Embryonic facial prominence (tissue), 1 donor: ENCODE data around the gene MOBP.
"Not testable (repeated sequence)": the region's sequence is repeated elsewhere in the genome, so short reads cannot be mapped to it uniquely, and the experiment has no call there.

Experiments used
- DNase-seq: peaks from one replicate; pipeline ENCODE4 v3.0.0-alpha.2; 2016; ENCODE audit errors: extremely low spot score

Gene MOBP, protein sequence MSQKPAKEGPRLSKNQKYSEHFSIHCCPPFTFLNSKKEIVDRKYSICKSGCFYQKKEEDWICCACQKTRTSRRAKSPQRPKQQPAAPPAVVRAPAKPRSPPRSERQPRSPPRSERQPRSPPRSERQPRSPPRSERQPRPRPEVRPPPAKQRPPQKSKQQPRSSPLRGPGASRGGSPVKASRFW

DNA sequence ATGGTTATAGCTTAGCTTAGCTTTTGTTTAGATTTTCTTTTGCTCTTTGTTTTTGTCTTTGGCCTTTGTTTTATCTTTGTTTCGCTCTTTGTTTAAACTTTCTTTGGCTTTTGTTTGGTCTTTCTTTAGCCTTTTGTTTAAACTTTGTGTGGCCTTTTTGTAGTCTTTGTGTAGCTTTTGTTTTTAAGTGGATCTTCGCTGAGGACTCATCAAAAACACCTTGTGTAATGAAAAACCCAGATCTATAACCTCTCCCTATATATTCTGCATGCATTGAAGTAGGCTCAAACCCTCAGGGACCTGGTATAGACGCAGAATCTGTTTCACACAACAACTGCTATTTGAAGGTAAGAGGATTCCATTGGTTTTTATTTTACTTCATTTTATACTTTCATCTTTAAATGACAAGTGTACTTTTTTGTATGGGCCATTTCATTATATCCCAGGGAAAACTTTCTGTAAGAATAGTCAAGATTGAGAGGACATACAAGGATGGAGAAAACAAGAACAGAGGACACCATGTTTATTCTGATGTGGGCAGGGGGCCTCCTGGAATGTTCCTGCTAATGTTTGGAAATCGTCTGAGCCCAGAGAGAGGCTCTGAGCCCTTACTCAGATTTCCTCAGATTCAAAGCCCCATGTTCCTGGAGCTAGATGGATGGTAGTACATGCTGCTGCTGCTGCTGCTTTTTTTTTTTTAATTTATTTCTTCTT, at the start of gene MOBP:
Gene MOBP (plus strand): TSS at position 287 of the 714 bp plus-strand sequence. CDS start 34,390 bp downstream, outside the sequence.
- DNase-seq, result no peak

DNA sequence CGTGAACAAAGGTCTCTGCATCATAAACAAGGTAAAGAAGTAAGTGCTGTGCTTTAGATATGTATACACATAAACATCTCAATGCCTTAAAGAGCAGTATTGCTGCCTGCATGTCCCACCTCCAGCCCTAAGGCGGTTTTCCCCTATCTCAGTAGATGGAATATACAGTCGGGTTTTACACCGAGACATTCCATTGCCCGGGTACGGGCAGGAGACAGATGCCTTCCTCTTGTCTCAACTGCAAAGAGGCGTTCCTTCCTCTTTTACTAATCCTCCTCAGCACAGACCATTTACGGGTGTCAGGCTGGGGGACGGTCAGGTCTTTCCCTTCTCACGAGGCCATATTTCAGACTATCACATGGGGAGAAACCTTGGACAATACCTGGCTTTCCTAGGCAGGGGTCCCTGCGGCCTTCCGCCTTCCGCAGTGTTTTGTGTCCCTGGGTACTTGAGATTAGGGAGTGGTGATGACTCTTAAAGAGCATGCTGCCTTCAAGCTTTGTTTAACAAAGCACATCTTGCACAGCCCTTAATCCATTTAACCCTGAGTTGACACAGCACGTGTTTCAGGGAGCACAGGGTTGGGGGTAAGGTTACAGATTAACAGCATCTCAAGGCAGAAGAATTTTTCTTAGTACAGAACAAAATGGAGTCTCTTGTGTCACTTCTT, 48.8 kb upstream of the MOBP start:
- not testable (repeated sequence) for DNase-seq

DNA sequence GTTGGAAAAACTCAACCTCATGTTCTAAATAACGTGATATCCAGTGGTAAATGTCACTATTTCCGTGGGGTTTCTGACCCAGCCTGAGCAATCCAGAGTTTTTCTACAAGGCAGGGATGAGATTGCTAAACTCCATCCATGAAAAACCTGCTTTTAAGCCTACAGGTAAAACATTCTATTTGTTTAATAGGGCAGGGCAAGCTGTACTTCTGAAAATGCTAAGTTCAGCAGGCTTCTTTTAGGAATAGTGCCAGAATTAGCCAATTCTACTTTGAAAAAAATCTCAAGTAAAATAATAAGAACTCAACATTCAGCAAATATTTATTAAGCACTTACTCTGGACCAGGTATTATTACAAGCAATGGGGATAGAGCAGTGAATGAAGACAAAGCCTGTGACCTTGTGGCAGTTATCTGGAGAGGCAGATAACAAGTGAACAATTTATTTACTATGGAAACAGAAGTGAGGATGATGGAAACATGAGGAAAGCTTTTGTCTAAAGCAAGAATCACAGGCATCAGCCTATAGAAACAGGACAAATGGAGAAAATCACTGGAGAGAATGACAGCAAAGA, 47.7 kb upstream of the MOBP start:
- DNase-seq, result no peak

DNA sequence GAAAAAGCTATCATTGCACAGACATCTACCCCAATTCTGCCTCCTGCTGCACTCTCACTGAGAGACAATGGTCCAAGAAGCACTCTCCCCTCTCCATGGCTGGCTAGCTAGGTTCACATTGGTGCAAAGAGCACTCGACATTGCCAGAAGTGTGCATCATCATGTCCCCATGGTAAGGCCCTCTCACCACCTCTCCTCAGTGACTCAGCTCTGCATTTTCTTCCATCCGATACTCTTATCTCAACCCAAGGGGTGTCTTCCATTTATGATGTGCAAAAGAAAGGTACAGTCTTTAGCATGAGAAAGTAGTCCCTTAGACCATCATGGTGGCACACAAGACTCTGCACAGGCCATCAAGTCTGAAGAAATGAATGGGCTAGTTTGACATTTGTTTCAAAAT, 46.9 kb upstream of the MOBP start:
- DNase-seq, result no peak

DNA sequence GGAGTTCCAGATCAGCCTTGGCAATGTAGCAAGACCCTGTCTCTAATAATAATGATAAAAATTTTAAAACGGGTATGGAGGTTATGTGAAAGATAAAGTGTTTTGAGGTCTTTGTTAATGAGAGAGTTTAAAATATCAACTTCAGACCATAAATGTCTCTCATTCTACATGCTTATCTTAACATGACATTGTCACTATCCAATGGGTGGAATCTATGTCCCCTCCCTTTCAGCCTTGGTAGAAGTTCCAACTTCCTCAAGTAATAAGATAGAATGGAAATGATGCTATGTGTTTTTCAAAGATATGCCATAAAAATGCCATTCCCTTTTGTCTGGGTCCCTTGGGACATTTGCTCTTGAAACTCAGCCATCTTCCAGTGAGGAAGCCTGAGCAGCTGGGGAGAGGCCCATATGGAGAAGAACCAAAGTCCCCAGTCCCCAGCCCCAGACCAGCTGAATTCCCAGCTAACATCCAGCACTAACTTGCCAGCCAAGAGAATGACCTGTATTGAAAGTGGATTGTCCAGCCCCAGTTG, 44.0 kb upstream of the MOBP start:
- no peak for DNase-seq

DNA sequence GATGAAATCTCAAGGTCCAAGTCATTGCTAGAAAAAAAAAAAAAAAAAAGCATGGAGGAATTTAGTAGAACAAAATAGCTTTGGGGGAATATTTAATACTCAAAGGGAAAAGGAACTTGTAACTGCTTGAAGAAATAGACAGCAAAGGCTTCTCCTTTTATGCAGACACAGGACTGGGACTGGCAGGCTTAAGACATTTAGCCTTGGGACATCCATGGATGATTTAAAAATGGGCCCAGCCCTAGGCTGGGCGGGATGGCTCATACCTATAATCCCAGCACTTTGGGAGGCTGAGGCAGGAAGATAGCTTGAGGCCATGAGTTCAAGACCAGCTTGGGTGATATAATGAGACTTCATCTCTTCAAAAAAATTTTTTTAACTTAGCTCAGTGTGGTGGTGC, 41.2 kb upstream of the MOBP start:
- no peak for DNase-seq

DNA sequence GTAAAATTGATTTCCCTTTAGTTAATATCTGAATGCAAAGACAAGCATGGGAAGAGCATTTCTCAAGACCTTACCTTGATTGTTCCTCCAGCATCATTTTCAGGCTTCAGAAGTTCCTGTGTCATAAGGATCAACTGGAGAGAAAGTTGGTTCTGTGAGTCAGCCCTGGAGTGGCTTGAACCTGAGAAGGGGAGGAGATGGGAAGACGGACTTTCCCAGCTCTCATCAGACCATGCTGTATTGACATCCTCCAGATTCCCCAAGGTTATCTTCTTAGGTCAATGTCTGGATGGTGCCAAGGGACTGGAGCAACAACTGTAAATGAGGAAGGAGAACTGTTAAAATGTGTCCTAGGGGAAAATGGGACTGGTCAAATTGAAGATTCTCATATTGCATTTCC, 40.0 kb upstream of the MOBP start:
- DNase-seq, result no peak

DNA sequence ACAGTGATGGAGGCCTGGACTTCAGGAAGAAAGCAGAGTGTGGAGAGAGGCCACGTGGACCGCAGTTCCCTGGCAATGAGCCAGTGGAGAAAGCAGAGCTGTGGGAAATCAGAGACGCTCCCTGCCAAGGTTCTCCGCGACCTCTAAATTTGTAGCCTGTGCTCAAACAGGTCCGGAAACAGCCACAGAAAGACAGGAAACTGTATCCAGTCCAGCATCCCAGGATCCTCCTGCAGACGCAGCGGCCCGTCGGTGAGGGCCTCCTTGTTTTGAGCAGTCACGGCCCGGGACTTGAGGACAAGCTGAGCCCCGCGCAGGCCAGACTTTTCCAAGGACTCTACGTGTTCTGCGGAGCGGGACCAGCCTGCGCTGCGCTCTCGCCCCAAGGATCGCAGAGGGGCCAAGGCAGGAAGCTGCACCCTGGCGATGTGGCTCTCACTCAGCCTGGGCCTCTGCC, 38.7 kb upstream of the MOBP start:
- DNase-seq, result no peak

DNA sequence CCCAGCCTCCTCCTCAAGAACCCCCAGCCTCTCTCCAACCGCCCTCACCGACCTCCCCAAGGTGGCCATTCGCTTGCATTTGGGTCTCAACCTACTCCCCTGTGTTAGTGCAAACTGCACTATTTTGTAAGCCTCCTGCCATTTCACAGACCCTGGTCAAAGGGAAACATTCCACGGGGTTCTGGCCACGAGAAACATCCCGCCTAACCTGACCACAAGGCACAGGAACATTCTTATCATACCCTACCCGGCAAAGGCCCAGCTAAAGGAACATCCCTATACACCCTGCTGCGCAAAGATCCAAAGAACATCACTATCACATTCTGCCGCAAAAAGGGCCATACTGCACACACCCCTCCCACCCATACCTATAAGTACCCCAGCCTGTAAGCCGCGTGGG, 38.0 kb upstream of the MOBP start:
- DNase-seq, result no peak

GRCh38 chr3:39432342-39432741, 35.1 kb upstream of the MOBP start:
- no peak for DNase-seq

- no peak for DNase-seq
Measured at GRCh38 chr3:39433642-39434041, 33.8 kb upstream of the MOBP start.

DNA sequence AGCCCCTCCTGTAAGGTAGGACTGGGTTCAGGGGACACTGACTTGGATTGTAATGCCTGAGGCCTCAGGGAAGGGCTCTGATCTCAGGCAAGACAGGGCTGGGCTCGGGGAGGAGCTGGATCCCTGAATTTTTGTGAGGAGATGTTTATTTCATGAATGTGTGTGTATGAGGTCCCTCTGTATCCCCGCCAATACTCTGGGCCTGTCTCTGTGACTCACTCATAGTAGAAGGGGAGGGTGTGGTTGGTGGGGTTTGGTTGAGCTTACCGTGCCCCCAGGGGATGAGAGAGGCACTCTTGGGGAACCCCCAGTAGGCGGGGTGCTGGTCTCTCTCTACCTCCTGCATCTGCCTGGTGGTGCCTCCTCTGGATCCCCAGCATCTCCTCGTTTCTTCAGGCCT, 32.9 kb upstream of the MOBP start:
- DNase-seq, result no peak

GRCh38 chr3:39435006-39435748, 32.3 kb upstream of the MOBP start:
- DNase-seq, result no peak

GRCh38 chr3:39438880-39439279, 28.6 kb upstream of the MOBP start:
- DNase-seq, result no peak

DNA sequence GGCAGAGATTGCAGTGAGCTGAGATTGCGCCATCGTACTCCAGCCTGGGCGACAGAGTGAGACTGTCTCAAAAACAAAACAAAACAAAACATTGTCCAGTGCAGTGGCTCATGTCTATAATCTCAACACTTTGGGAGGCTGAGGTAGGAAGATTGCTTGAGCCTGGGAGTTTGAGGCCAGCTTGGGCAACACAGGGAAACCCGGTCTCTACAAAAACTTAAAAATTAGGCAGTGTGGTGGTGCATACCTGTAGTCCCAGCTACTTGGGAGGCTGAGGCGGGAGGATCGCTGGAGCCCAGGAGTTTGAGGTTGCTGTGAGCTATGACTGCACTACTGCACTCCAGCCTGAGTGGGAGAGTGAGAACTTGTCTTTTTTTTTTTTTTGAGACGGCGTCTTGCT, 27.2 kb upstream of the MOBP start:
- no peak for DNase-seq

DNA sequence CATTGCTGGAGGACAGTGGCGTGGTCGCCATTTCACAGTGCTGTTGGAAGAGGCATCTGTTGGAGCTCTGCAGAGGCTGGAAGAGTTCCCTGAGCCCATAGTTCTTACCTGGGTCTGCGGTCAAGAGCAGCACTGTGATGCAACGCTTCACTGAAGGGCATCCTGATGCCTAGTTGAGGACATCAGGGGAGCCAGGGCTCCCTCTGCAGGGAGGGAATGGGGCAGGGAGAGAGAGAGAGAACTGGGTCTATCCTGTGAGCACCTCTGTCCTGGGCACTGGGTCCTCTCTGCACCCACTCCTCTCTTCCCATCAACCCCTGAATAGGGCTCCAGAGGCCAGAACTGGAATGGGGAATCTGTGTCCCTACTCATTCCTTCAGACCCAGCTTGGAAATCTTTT, 23.9 kb upstream of the MOBP start:
- no peak for DNase-seq

GRCh38 chr3:39445927-39446326, 21.6 kb upstream of the MOBP start:
- no peak for DNase-seq

- no peak for DNase-seq
Measured at GRCh38 chr3:39446444-39446843, 21.0 kb upstream of the MOBP start.

DNA sequence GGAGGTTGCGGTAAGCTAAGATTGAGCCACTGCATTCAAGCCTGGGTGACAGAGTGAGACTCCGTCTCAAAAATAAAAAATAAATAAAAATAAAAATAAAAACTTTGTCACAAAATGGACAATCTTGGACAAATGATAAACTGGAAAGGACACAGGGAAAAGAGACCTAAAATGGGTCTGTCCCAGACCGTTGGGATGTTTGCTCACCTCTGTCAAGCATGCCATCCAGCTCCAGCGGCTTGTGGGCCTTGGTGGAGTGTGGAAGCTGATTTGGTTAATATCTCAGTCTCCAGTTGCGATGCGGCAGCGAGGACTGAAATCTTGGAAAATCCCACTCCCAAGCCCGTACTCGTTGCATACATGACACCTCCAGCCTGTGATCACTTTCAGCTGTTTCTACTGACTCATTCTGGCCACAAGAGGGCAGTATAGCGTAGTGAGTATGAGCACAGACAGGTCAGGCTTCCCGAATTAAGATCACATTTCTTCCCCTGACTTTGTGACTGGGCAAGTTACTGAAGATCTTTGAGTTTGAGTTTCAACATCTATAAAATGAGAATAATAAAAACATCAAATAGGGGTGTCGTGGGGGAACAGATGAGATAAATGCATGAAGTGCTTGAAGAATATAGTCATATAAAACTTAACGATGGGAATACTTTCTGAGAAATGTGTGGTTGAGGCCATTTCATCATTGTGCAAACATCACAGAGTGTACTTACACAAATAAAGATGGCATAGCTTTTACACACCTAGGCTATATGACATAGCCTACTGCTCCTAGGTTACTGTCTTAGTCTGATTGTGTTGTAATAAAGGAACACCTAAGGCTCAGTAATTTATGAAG, 19.6 kb upstream of the MOBP start:
- peak; percentile 72 for DNase-seq

GRCh38 chr3:39448506-39449233, 18.8 kb upstream of the MOBP start:
- no peak for DNase-seq
